K562 (cell line): Measurements from ENCODE around the gene MED15. TPM values are rescaled to one million over a fixed set of nuclear protein-coding genes. Genes with fewer than 3 reads are reported as not detected.
A peak's percentile ranks its signal among the peaks of the same experiment; 100 is the strongest.

ENCODE experiments used
- BHLHE40 ChIP-seq: IDR thresholded peaks from 2 replicates; pipeline ENCODE4 v1.6.1; 2011; ENCODE audit warnings: low read length, improper control_type of control experiment
- E2F6 ChIP-seq, 2 experiments: IDR thresholded peaks; 2 replicates each; pipeline ENCODE4 v1.6.1; 2011; ENCODE audit warnings: borderline replicate concordance in 1 of 2, control low read depth in 1 of 2, low read depth in 1 of 2, low read length in 1 of 2, mild to moderate bottlenecking in 1 of 2, mixed read lengths in 1 of 2, moderate library complexity in 1 of 2; ENCODE audit not compliant: insufficient read depth in 1 of 2, insufficient read length in 1 of 2, poor library complexity in 1 of 2, severe bottlenecking in 1 of 2; ENCODE audit errors: extremely low read depth in 1 of 2
- HBP1 ChIP-seq: fragments of 450-650 bp; formaldehyde crosslinking; IDR thresholded peaks from 2 replicates; pipeline ENCODE4 v1.4.0; 2022; ENCODE audit warnings: missing genetic modification characterization
- IRF9 ChIP-seq: fragments of 450-650 bp; IDR thresholded peaks from 2 replicates; pipeline ENCODE4 v1.6.1; 2016; ENCODE audit warnings: missing biosample characterization, missing genetic modification characterization
- NRF1 ChIP-seq, 2 experiments: fragments of 450-650 bp; IDR thresholded peaks in 1 of 2; conservative IDR thresholded peaks in 1 of 2; 2 replicates each; pipeline ENCODE4 v1.6.1; 2014; ENCODE audit warnings: mild to moderate bottlenecking in 2 of 2
- PRMT5 ChIP-seq: sonication (generic); formaldehyde crosslinking; IDR thresholded peaks from 2 replicates; pipeline ENCODE4 v1.5.0; 2020; ENCODE audit warnings: missing genetic modification reagents
- PRPF4 ChIP-seq: fragments of 200-400 bp; formaldehyde crosslinking; IDR thresholded peaks from one replicate; pipeline ENCODE4 v1.6.1; 2017; ENCODE audit warnings: low read length, low read depth, mild to moderate bottlenecking; ENCODE audit not compliant: insufficient read depth, poor library complexity, severe bottlenecking
- RBFOX2 ChIP-seq: fragments of 200-400 bp; formaldehyde crosslinking; IDR thresholded peaks from 2 replicates; pipeline ENCODE4 v1.6.1; 2017; ENCODE audit warnings: low read depth, mild to moderate bottlenecking, low read length, moderate library complexity
- RCOR1 ChIP-seq, 2 experiments: IDR thresholded peaks; 2 replicates each; pipeline ENCODE4 v1.6.1; 2012; ENCODE audit warnings: low read depth in 2 of 2, low read length in 2 of 2, borderline replicate concordance in 1 of 2, improper control_type of control experiment in 1 of 2
- REST ChIP-seq, 2 experiments: fragments of 450-650 bp; formaldehyde crosslinking in 1 of 2; IDR thresholded peaks; 2 replicates each; pipeline versions ENCODE4 v1.4.0 to v1.6.1; 2014 to 2020; ENCODE audit warnings: mild to moderate bottlenecking in 2 of 2, borderline replicate concordance in 1 of 2, low read depth in 1 of 2
- SNRNP70 ChIP-seq: fragments of 200-400 bp; formaldehyde crosslinking; optimal IDR thresholded peaks from 2 replicates; pipeline ENCODE3; 2017; ENCODE audit warnings: low read depth, low read length
- TGIF2 ChIP-seq: sonication (generic); formaldehyde crosslinking; IDR thresholded peaks from 2 replicates; pipeline ENCODE4 v1.8.1; 2022; ENCODE audit warnings: mild to moderate bottlenecking, missing genetic modification reagents, moderate library complexity
- TRIM28 ChIP-seq: fragments of 450-650 bp; IDR thresholded peaks from 2 replicates; pipeline ENCODE4 v1.6.1; 2017
- polyA plus RNA-seq, 8 experiments: library from polyadenylated mRNA; depleted of rRNA in 4 of 8; stranded (reverse) in 5 of 8; unstranded in 3 of 8; fragments of >200 nt; fragmentation: Nextera tagmentation in 2 of 8; fragmentation: Illumina TruSeq in 1 of 8; extraction: Ambion mirVana in 2 of 8; extraction: Trizol in 1 of 8; gene quantifications; 2 replicates each; pipeline versions ENCODE4 v1.2.1 to v1.2.3, GENCODE V29; 2011 to 2014; ENCODE audit warnings: inconsistent platforms in 1 of 8, missing spikeins in 1 of 8
- total RNA-seq, 7 experiments: library from RNA; depleted of rRNA in 6 of 7; stranded (reverse); fragments of >200 nt in 6 of 7; fragmentation: Illumina TruSeq in 2 of 7; extraction: Trizol in 2 of 7; gene quantifications; 2 replicates each; pipeline versions ENCODE4 v1.2.1 to v1.2.3, GENCODE V29; 2011 to 2021; ENCODE audit warnings: low replicate concordance in 1 of 7

Gene MED15
- total and polyA plus RNA-seq, 9 of the 15 experiments (the other 6 are each of a cell fraction or from before 2014, with no cell fraction given), result 4.0 to 271 (median 60.1) TPM

- TF ChIP-seq RBFOX2, result no peak; the same call in 1 of the 2 replicates
- TF ChIP-seq PRMT5 (CRISPR knock-in tag), result no peak
- TF ChIP-seq REST (IDR thresholded peaks at IDR 0.05; ENCODE audit: borderline replicate concordance), result no peak
- 0 out of 2 replicates have a peak, but pooled peaks have one; percentile 28 for TF ChIP-seq REST (CRISPR knock-in tag; IDR thresholded peaks at IDR 0.05; ENCODE audit: low read depth)
- TF ChIP-seq SNRNP70, result peak; percentile 64
- TF ChIP-seq E2F6 (IDR thresholded peaks at IDR 0.05; ENCODE audit: borderline replicate concordance in 1 of 2, extremely low read depth in 1 of 2, insufficient read depth in 1 of 2, insufficient read length in 1 of 2, low read depth in 1 of 2, low read length in 1 of 2, poor library complexity in 1 of 2, severe bottlenecking in 1 of 2), result no peak
- no peak for TF ChIP-seq IRF9 (tag)
- TF ChIP-seq RCOR1 (IDR thresholded peaks at IDR 0.05; ENCODE audit: borderline replicate concordance in 1 of 2, low read depth in 2 of 2, low read length in 2 of 2), result no peak
- TF ChIP-seq TRIM28, result no peak
- TF ChIP-seq TGIF2 (CRISPR knock-in tag), result no peak
- TF ChIP-seq PRPF4, result no peak
- TF ChIP-seq HBP1 (CRISPR knock-in tag), result peak; percentile 94
- TF ChIP-seq NRF1 (conservative IDR thresholded peaks at IDR 0.05 in 1 of 2, IDR thresholded peaks at IDR 0.05 in 1 of 2), result no peak
- no peak for TF ChIP-seq BHLHE40
Measured at GRCh38 chr22:20530368-20531153, 23.2 kb downstream of the MED15 start (continued).
